ENCODE measurements around the gene ASNSD1. TPM values are rescaled to one million over a fixed set of nuclear protein-coding genes. Genes with fewer than 3 reads are reported as not detected.

The ASNSD1 gene
- total RNA-seq, 1 experiment from 2014 or later: 41.4 TPM

DNA sequence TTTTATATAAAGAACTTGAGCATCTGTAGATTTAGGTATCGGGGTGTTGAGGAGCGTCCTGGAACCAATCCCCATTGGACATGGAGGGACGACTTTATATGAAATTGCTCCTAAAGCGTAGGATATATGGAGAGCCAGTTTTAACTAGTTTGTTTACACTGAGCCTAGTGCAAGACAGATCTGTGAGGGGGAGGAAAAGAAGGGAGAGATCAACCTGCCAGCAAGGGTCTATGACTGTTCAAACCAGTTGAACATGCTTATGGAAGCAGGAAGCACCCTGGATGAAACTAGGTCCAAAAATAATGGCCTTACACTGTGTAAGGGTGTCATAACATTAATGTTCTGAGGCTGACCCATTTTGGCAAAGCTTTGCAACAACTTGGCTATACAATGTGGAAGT lies 46.7 kb upstream of the ASNSD1 start:
- Mint-ChIP-seq H3K36me3 (ENCODE audit: insufficient read depth, unreplicated experiment) (no peaks in the 10 kb centered on the region), H3K4me3 (ENCODE audit: unreplicated experiment) (no peak overlapping the region), H3K9me3 (ENCODE audit: unreplicated experiment) (no peaks in the 10 kb centered on the region), H3K27me3 (ENCODE audit: insufficient read depth, unreplicated experiment) (no peaks in the 10 kb centered on the region), H3K4me1 (ENCODE audit: insufficient read depth, unreplicated experiment) (no peaks in the 10 kb centered on the region), H3K27ac (ENCODE audit: low read depth, unreplicated experiment) (no peak overlapping the region)
- no peak for DNase-seq (ENCODE audit: unreplicated experiment)
- TF ChIP-seq CTCF (IDR thresholded peaks at IDR 0.05; ENCODE audit: unreplicated experiment): no peak
- intact Hi-C loops (cut with micrococcal nuclease): no loop called here
- ChIA-PET CTCF (no interaction called here), POLR2A (interaction anchor here (1.1 kb wide), 1 partner anchor 9 kb away, joined by 3 read pairs; no protein-coding TSS in a partner anchor)
- BruUV-seq (replicated peaks): no TSS peak

- no TSS peak for BruUV-seq (replicated peaks)
- CTCF ChIA-PET: interaction anchor here (0.6 to 1.6 kb wide), 3 partner anchors 12 to 14 kb away, joined by 3 to 6 read pairs (median 6); no protein-coding TSS in a partner anchor
- DNase-seq (ENCODE audit: unreplicated experiment): no peak
- no peak for TF ChIP-seq CTCF (IDR thresholded peaks at IDR 0.05; ENCODE audit: unreplicated experiment)
- no peaks in the 10 kb centered on the region for H3K36me3 Mint-ChIP-seq (ENCODE audit: insufficient read depth, unreplicated experiment)
- POLR2A ChIA-PET: no interaction called here
- no peak overlapping the region for H3K27ac Mint-ChIP-seq (ENCODE audit: low read depth, unreplicated experiment)
- no peaks in the 10 kb centered on the region for H3K4me1 Mint-ChIP-seq (ENCODE audit: insufficient read depth, unreplicated experiment)
- H3K27me3 Mint-ChIP-seq (ENCODE audit: insufficient read depth, unreplicated experiment): no peaks in the 10 kb centered on the region
- no peak overlapping the region for H3K4me3 Mint-ChIP-seq (ENCODE audit: unreplicated experiment)
- no peaks in the 10 kb centered on the region for H3K9me3 Mint-ChIP-seq (ENCODE audit: unreplicated experiment)
- intact Hi-C loops (cut with micrococcal nuclease): no loop called here
Measured at GRCh38 chr2:189618197-189618596, 43.1 kb upstream of the ASNSD1 start.

- Mint-ChIP-seq H3K27ac (ENCODE audit: low read depth, unreplicated experiment) (no peak overlapping the region), H3K9me3 (ENCODE audit: unreplicated experiment) (no peaks in the 10 kb centered on the region), H3K27me3 (ENCODE audit: insufficient read depth, unreplicated experiment) (no peaks in the 10 kb centered on the region), H3K4me1 (ENCODE audit: insufficient read depth, unreplicated experiment) (no peaks in the 10 kb centered on the region), H3K36me3 (ENCODE audit: insufficient read depth, unreplicated experiment) (no peaks in the 10 kb centered on the region), H3K4me3 (ENCODE audit: unreplicated experiment) (no peak overlapping the region)
- intact Hi-C loops (cut with micrococcal nuclease): no loop called here
- ChIA-PET CTCF (no interaction called here), POLR2A (no interaction called here)
- no peak for TF ChIP-seq CTCF (IDR thresholded peaks at IDR 0.05; ENCODE audit: unreplicated experiment)
- no TSS peak for BruUV-seq (replicated peaks)
- no peak for DNase-seq (ENCODE audit: unreplicated experiment)
Measured at GRCh38 chr2:189621781-189622180, 39.5 kb upstream of the ASNSD1 start.

- no peaks in the 10 kb centered on the region for H3K9me3 Mint-ChIP-seq (ENCODE audit: unreplicated experiment)
- H3K36me3 Mint-ChIP-seq (ENCODE audit: insufficient read depth, unreplicated experiment): no peaks in the 10 kb centered on the region
- no peaks in the 10 kb centered on the region for H3K27me3 Mint-ChIP-seq (ENCODE audit: insufficient read depth, unreplicated experiment)
- no peak for TF ChIP-seq CTCF (IDR thresholded peaks at IDR 0.05; ENCODE audit: unreplicated experiment)
- ChIA-PET POLR2A (interaction anchor here (0.6 kb wide), 2 partner anchors 14 to 166 kb away, joined by 3 to 4 read pairs; no protein-coding TSS in a partner anchor), CTCF (interaction anchor here (0.6 to 0.7 kb wide), 2 partner anchors 12 to 638 kb away, joined by 3 to 4 read pairs; no protein-coding TSS in a partner anchor)
- intact Hi-C loops (cut with micrococcal nuclease): no loop called here
- H3K4me3 Mint-ChIP-seq (ENCODE audit: unreplicated experiment): no peak overlapping the region
- no peaks in the 10 kb centered on the region for H3K4me1 Mint-ChIP-seq (ENCODE audit: insufficient read depth, unreplicated experiment)
- no TSS peak for BruUV-seq (replicated peaks)
- no peak for DNase-seq (ENCODE audit: unreplicated experiment)
- no peak overlapping the region for H3K27ac Mint-ChIP-seq (ENCODE audit: low read depth, unreplicated experiment)
Measured at GRCh38 chr2:189623049-189623448, 38.2 kb upstream of the ASNSD1 start.

All from MCF 10A (cell line).